ENCODE results near the gene KCND2.

Gene KCND2

GRCh38 chr7:120311028-120311788, 38.2 kb downstream of the KCND2 start:
- no peak for FAIRE-seq

- no peak for FAIRE-seq
Measured at GRCh38 chr7:120320218-120320961, 47.4 kb downstream of the KCND2 start.

GRCh38 chr7:120327054-120327453, 54.1 kb downstream of the KCND2 start:
- FAIRE-seq = no peak

GRCh38 chr7:120332433-120332832, 59.5 kb downstream of the KCND2 start:
- FAIRE-seq = no peak

GRCh38 chr7:120334475-120334874, 61.5 kb downstream of the KCND2 start:
- FAIRE-seq = no peak

- FAIRE-seq = peak; percentile 6
Measured at GRCh38 chr7:120337308-120337907, 64.4 kb downstream of the KCND2 start.

GRCh38 chr7:120344276-120344675, 71.3 kb downstream of the KCND2 start:
- no peak for FAIRE-seq

GRCh38 chr7:120353171-120353570, 80.2 kb downstream of the KCND2 start:
- no peak for FAIRE-seq

- FAIRE-seq = no peak
Measured at GRCh38 chr7:120360918-120361317, 87.9 kb downstream of the KCND2 start.

- FAIRE-seq = no peak
Measured at GRCh38 chr7:120363414-120363813, 90.4 kb downstream of the KCND2 start.

GRCh38 chr7:120370954-120371353, 98.0 kb downstream of the KCND2 start:
- FAIRE-seq = no peak

GRCh38 chr7:120373174-120373573, 100.2 kb downstream of the KCND2 start:
- FAIRE-seq = no peak

GRCh38 chr7:120394595-120394994, 121.6 kb downstream of the KCND2 start:
- no peak for FAIRE-seq

GRCh38 chr7:120395526-120396019, 122.6 kb downstream of the KCND2 start:
- FAIRE-seq = no peak

GRCh38 chr7:120398284-120399000, 125.5 kb downstream of the KCND2 start:
- FAIRE-seq = no peak

- no peak for FAIRE-seq
Measured at GRCh38 chr7:120400806-120401455, 128.0 kb downstream of the KCND2 start.

GRCh38 chr7:120402079-120402767, 129.2 kb downstream of the KCND2 start:
- no peak for FAIRE-seq

GRCh38 chr7:120402801-120403200, 129.8 kb downstream of the KCND2 start:
- FAIRE-seq = no peak

GRCh38 chr7:120404042-120404441, 131.1 kb downstream of the KCND2 start:
- FAIRE-seq = no peak

- FAIRE-seq = no peak
Measured at GRCh38 chr7:120405652-120406051, 132.7 kb downstream of the KCND2 start.

GRCh38 chr7:120407010-120407409, 134.0 kb downstream of the KCND2 start:
- FAIRE-seq = no peak

Data from G401.6 (cell line).